ENCODE measurements around the gene YWHAE.
"Not testable (repeated sequence)": the region's sequence is repeated elsewhere in the genome, so short reads cannot be mapped to it uniquely, and the experiment has no call there.

The YWHAE gene

GRCh38 chr17:1412185-1413110, 12.4 kb upstream of the YWHAE start:
- no peak for DNase-seq

- no peak for DNase-seq
Measured at GRCh38 chr17:1402262-1402586, 2.2 kb upstream of the YWHAE start.

GRCh38 chr17:1398931-1399678, 917 bp downstream of the YWHAE start:
- DNase-seq: no peak

DNA sequence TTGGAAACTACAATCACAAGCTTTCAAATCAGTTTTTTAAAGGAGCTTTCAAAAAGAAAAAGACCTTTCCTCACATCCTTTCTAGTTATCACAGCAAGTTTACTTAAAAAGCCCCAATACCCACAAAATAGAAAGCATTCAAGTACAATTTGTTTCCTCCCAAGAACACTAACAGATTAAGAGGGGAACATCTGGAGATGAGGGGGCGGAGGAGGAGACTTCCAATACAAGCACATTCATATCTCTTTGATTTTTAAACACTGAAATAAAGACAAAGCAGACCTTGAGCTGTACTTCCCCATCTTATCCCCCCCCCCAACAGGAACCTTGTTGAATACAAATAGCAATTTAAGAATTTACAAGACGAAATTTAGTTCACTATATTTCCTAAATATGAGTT, 2.0 kb downstream of the YWHAE start:
- no peak for DNase-seq

- DNase-seq: not testable (repeated sequence)
Measured at GRCh38 chr17:1395876-1396665, 4.0 kb downstream of the YWHAE start.

DNA sequence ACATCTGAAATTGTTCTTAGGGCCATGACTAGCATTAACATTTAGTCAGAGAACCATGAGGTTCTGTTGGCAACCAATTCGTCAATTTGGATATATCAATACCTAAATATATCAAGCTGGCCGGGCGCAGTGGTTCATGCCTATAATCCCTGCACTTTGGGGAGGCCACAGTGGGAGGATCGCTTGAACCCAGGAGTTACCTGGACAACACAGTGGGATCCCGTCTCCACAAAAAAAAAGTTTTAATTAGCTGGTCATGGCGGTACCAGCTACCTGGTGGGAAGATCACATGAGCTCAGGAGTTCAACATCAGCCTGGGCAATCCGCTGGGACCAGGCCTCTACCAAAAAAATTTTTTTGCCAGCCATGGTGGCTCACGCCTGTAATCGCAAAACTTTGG, 8.4 kb downstream of the YWHAE start:
- DNase-seq: no peak

GRCh38 chr17:1390432-1391367, 9.3 kb downstream of the YWHAE start:
- DNase-seq: no peak

DNA sequence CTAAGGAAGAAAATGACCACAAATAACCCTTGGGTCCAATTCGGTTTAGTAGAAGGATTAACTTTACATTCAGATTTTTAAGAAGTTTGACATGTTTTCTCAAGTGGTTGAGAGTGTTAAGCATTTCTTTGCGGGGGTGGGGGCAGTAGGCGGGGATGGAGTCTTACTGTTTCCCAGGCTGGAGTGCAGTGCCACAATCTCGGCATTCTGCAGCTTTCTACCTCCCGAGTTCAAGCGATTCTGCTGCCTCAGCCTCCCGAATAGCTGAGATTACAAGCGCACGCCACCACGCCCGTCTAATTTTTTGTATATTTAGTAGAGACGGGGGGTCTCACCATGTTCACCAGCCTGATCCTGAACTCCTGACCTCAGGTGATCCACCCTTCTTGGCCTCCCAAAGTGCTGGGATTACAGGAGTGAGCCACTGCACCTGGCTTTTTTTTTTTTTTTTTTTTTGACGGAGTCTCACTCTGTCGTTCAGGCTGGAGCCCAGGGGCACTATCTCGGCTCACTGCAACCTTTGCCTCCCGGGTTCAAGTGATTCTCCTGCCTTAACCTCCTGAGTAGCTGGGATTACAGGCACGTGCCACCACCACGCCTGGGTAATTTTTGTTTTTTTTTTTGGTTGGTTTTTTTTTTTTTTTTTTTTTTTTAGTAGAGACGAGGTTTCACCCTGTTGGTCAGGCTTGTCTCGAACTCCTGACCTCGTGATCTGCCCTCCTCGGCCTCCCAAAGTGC, 12.4 kb downstream of the YWHAE start:
- not testable (repeated sequence) for DNase-seq

GRCh38 chr17:1386675-1387190, 13.3 kb downstream of the YWHAE start:
- not testable (repeated sequence) for DNase-seq

- DNase-seq: no peak
Measured at GRCh38 chr17:1386265-1386664, 13.8 kb downstream of the YWHAE start.

GRCh38 chr17:1385861-1386260, 14.2 kb downstream of the YWHAE start:
- no peak for DNase-seq

GRCh38 chr17:1384905-1385435, 15.1 kb downstream of the YWHAE start:
- no peak for DNase-seq

DNA sequence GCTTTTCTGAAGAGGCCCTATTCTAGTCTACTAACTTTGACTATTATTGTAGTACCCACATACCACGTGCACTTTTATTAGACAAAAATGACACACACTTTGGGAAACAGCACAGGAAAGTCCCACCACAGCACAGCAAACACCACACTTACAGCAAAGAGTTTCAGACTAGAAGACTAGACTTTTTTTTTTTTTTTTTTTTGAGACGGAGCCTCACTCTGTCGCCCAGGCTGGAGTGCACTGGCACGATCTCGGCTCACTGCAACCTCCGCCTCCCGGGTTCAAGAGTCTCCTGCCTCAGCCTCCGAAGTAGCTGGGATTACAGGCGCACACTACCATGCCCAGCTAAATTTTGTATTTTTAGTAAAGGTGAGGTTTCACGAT, 20.1 kb downstream of the YWHAE start:
- DNase-seq: no peak

GRCh38 chr17:1379208-1379929, 20.7 kb downstream of the YWHAE start:
- no peak for DNase-seq

- not testable (repeated sequence) for DNase-seq
Measured at GRCh38 chr17:1378476-1378860, 21.6 kb downstream of the YWHAE start.

DNA sequence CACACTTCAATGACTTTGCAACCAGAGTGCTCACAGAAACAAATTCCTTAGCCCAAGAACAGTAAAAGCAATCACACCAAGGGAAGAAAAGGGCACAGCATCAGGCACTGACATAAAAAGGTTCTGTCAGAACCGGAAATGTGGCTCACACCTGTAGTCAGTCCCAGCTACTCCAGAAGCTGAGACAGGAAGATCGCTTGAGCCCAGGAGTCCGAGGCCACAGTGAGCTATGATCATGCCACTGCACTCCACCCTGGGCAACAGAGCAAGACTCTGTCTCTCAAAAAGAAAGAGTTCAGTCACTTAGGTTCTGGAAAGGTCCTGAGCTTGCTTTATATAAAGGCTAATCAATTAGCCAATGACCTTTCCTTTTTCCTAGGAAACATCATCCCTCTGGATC, 22.7 kb downstream of the YWHAE start:
- DNase-seq: no peak

GRCh38 chr17:1376061-1376460, 24.0 kb downstream of the YWHAE start:
- DNase-seq: no peak

DNA sequence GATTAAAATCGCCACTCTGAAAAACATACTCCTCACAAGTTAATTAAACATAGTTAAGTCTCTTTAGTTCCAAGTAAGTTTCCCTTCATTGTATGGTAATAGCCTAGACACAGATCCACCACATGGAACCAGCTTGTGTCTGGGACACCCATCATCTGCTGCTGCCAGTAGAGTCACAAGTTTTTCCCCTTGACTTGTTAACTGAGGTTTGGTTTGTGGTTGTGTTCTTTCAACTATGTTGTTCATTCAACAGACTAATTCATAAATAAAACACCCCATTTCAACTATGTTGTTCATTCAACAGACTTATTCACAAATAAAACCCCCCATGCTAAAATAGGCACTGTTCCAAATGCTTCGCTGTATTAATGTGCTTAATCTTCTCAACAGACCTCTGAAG, 24.4 kb downstream of the YWHAE start:
- no peak for DNase-seq

GRCh38 chr17:1374431-1375177, 25.4 kb downstream of the YWHAE start:
- DNase-seq: no peak
